ENCODE measurements around the gene RASGEF1B. TPM values are rescaled to one million over a fixed set of nuclear protein-coding genes. Genes with fewer than 3 reads are reported as not detected.

RASGEF1B gene
- total and polyA plus RNA-seq, 2 donors from 2014 or later: 8.3 to 15.0 TPM

- Histone ChIP-seq H3K9ac (ENCODE audit: low read length in 3 of 3) (no peak overlapping the region), H3K27me3 (ENCODE audit: control insufficient read depth, insufficient read depth, low read length) (no peaks in the 10 kb centered on the region), H3K36me3 (ENCODE audit: control insufficient read depth in 2 of 3, insufficient read depth in 3 of 3, low read length in 3 of 3) (no peaks in the 10 kb centered on the region), H3K4me1 (ENCODE audit: control insufficient read depth in 2 of 3, insufficient read depth in 2 of 3, low read depth in 1 of 3, low read length in 3 of 3) (peaks cover 0 to 2% (median 2%) of the 10 kb centered on the region in 3 donors), H3K4me3 (ENCODE audit: low read length in 3 of 3) (no peak overlapping the region), H3K27ac (ENCODE audit: low read depth in 2 of 2, low read length in 2 of 2) (no peak overlapping the region), H3K9me3 (ENCODE audit: control insufficient read depth in 2 of 3, insufficient read depth in 1 of 3, low read length in 3 of 3) (no peaks in the 10 kb centered on the region)
- no peak for TF ChIP-seq CTCF (IDR thresholded peaks at IDR 0.05; ENCODE audit: borderline replicate concordance, extremely low read depth, insufficient read depth)
- FAIRE-seq (no peak), DNase-seq (peak in 4 of 5 donors; percentile 34 to 74 (median 49))
- intact Hi-C loops (cut with DNase I): no loop called here
These were observed 28.1 kb upstream of the RASGEF1B start for GRCh38 chr4:81499840-81500239.

GRCh38 chr4:81498551-81499099 is 26.9 kb upstream of the RASGEF1B start:
- TF ChIP-seq CTCF (IDR thresholded peaks at IDR 0.05; ENCODE audit: borderline replicate concordance, extremely low read depth, insufficient read depth): no peak
- H3K36me3 ChIP-seq (ENCODE audit: control insufficient read depth in 2 of 3, insufficient read depth in 3 of 3, low read length in 3 of 3): no peaks in the 10 kb centered on the region
- no peak for FAIRE-seq
- H3K27me3 ChIP-seq (ENCODE audit: control insufficient read depth, insufficient read depth, low read length): no peaks in the 10 kb centered on the region
- no peak overlapping the region for H3K4me3 ChIP-seq (ENCODE audit: low read length in 3 of 3)
- no peak overlapping the region for H3K9ac ChIP-seq (ENCODE audit: low read length in 3 of 3)
- H3K4me1 ChIP-seq (ENCODE audit: control insufficient read depth in 2 of 3, insufficient read depth in 2 of 3, low read depth in 1 of 3, low read length in 3 of 3): peaks cover 0 to 2% (median 0%) of the 10 kb centered on the region in 3 donors
- no peaks in the 10 kb centered on the region for H3K9me3 ChIP-seq (ENCODE audit: control insufficient read depth in 2 of 3, insufficient read depth in 1 of 3, low read length in 3 of 3)
- no peak for DNase-seq
- intact Hi-C loops (cut with DNase I): no loop called here
- H3K27ac ChIP-seq (ENCODE audit: low read depth in 2 of 2, low read length in 2 of 2): no peak overlapping the region

GRCh38 chr4:81498046-81498445 is 26.3 kb upstream of the RASGEF1B start:
- H3K36me3 ChIP-seq (ENCODE audit: control insufficient read depth in 2 of 3, insufficient read depth in 3 of 3, low read length in 3 of 3): no peaks in the 10 kb centered on the region
- H3K9me3 ChIP-seq (ENCODE audit: control insufficient read depth in 2 of 3, insufficient read depth in 1 of 3, low read length in 3 of 3): no peaks in the 10 kb centered on the region
- DNase-seq (no peak), FAIRE-seq (no peak)
- no peak overlapping the region for H3K27ac ChIP-seq (ENCODE audit: low read depth in 2 of 2, low read length in 2 of 2)
- TF ChIP-seq CTCF (IDR thresholded peaks at IDR 0.05; ENCODE audit: borderline replicate concordance, extremely low read depth, insufficient read depth): no peak
- H3K4me1 ChIP-seq (ENCODE audit: control insufficient read depth in 2 of 3, insufficient read depth in 2 of 3, low read depth in 1 of 3, low read length in 3 of 3): peaks cover 0 to 2% (median 0%) of the 10 kb centered on the region in 3 donors
- no peak overlapping the region for H3K4me3 ChIP-seq (ENCODE audit: low read length in 3 of 3)
- intact Hi-C loops (cut with DNase I): no loop called here
- H3K9ac ChIP-seq (ENCODE audit: low read length in 3 of 3): no peak overlapping the region
- H3K27me3 ChIP-seq (ENCODE audit: control insufficient read depth, insufficient read depth, low read length): no peaks in the 10 kb centered on the region

GRCh38 chr4:81495345-81495744 is 23.6 kb upstream of the RASGEF1B start:
- FAIRE-seq: no peak
- intact Hi-C loops (cut with DNase I): no loop called here
- no peaks in the 10 kb centered on the region for H3K36me3 ChIP-seq (ENCODE audit: control insufficient read depth in 2 of 3, insufficient read depth in 3 of 3, low read length in 3 of 3)

More at GRCh38 chr4:81495345-81495744, 23.6 kb upstream of the RASGEF1B start:
- H3K9ac ChIP-seq (ENCODE audit: low read length in 3 of 3): no peak overlapping the region
- H3K9me3 ChIP-seq (ENCODE audit: control insufficient read depth in 2 of 3, insufficient read depth in 1 of 3, low read length in 3 of 3): no peaks in the 10 kb centered on the region
- no peaks in the 10 kb centered on the region for H3K27me3 ChIP-seq (ENCODE audit: control insufficient read depth, insufficient read depth, low read length)
- DNase-seq: no peak
- no peak overlapping the region for H3K4me3 ChIP-seq (ENCODE audit: low read length in 3 of 3)
- H3K4me1 ChIP-seq (ENCODE audit: control insufficient read depth in 2 of 3, insufficient read depth in 2 of 3, low read depth in 1 of 3, low read length in 3 of 3): no peaks in the 10 kb centered on the region
- no peak overlapping the region for H3K27ac ChIP-seq (ENCODE audit: low read depth in 2 of 2, low read length in 2 of 2)
- TF ChIP-seq CTCF (IDR thresholded peaks at IDR 0.05; ENCODE audit: borderline replicate concordance, extremely low read depth, insufficient read depth): no peak

All from kidney (tissue), 14 donors.